ENCODE data around the gene RNPEPL1.
A peak's percentile ranks its signal among the peaks of the same experiment; 100 is the strongest.
"Not testable (repeated sequence)": the region's sequence is repeated elsewhere in the genome, so short reads cannot be mapped to it uniquely, and the experiment has no call there.

Gene RNPEPL1

DNA sequence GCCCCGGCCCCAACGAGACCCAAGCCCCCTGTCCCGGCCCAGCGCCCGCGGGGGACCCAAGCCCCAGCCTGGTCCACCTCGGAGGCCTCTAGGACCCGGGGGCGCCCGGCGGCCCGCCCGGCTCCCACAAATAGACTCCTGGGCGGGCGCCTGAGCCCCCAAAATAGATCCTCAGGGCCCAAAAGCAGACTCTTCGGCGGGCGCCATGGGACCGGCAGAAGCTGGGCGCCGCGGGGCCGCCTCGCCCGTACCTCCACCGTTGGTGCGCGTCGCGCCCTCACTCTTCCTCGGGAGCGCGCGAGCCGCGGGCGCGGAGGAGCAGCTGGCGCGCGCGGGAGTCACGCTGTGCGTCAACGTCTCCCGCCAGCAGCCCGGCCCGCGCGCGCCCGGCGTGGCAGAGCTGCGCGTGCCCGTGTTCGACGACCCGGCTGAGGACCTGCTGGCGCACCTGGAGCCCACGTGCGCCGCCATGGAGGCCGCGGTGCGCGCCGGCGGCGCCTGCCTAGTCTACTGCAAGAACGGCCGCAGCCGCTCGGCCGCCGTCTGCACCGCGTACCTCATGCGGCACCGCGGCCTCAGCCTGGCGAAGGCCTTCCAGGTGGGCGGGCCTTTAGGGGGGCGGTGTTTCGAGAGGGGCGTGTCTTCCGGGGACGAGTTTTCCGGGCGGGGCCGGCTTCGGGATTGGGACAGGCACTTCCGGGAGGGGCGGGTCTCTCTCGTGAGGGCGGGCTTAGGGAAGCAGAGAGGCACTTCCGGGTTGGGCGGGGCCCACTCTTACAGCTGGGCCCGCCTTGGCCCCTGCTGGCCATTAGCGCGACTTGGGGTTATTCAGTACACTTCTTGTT, 7.6 kb upstream of the RNPEPL1 start:
- TF ChIP-seq CTCF (IDR thresholded peaks at IDR 0.05; ENCODE audit: control extremely low read depth, extremely low read depth, low read depth, missing control alignments) = no peak
- ChIA-PET CTCF (interaction anchor here (1.7 to 7.7 kb wide), 3 partner anchors 17 to 46 kb away, joined by 3 to 167 read pairs (median 86); partner anchors contain the start of gene CAPN10), POLR2A (interaction anchor here (0.7 to 1.7 kb wide), 5 partner anchors 25 to 61 kb away, joined by 3 to 28 read pairs (median 4); partner anchors contain the start of gene CAPN10)
- peak; percentile 96 for DNase-seq (ENCODE audit: extremely low spot score)

- TF ChIP-seq CTCF (IDR thresholded peaks at IDR 0.05; ENCODE audit: control extremely low read depth, extremely low read depth, low read depth, missing control alignments) = no peak
These were observed 6.8 kb upstream of the RNPEPL1 start for GRCh38 chr2:240561325-240561971.

DNA sequence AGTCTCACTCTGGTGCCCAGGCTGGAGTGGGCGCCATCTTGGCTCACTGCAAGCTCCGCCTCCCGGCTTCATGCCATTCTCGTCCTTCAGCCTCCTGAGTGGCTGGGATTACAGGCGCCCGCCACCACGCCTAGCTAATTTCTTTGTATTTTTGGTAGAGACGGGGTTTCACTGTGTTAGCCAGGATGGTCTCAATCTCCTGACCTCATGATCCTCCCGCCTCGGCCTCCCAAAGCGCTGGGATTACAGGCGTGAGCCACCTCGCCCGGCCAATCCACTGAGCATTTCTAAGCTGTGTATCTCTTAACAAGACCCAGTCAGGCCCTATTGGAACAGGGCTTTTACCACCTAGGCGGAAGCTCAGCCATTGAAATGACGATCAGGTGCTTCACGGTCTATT, 5.1 kb upstream of the RNPEPL1 start:
- CTCF ChIA-PET = interaction anchor here (1.7 to 7.7 kb wide), 3 partner anchors 14 to 49 kb away, joined by 4 to 167 read pairs (median 86); partner anchors contain the start of gene CAPN10
- DNase-seq (ENCODE audit: extremely low spot score); POLR2A ChIA-PET: not testable (repeated sequence)

More at GRCh38 chr2:240561325-240561971, 6.8 kb upstream of the RNPEPL1 start:
- ChIA-PET CTCF (interaction anchor here (1.7 to 7.7 kb wide), 3 partner anchors 16 to 46 kb away, joined by 3 to 167 read pairs (median 86); partner anchors contain the start of gene CAPN10), POLR2A (interaction anchor here (0.7 to 1.7 kb wide), 4 partner anchors 24 to 60 kb away, joined by 3 to 28 read pairs (median 5); partner anchors contain the start of gene CAPN10)
- DNase-seq (ENCODE audit: extremely low spot score) = no peak

DNA sequence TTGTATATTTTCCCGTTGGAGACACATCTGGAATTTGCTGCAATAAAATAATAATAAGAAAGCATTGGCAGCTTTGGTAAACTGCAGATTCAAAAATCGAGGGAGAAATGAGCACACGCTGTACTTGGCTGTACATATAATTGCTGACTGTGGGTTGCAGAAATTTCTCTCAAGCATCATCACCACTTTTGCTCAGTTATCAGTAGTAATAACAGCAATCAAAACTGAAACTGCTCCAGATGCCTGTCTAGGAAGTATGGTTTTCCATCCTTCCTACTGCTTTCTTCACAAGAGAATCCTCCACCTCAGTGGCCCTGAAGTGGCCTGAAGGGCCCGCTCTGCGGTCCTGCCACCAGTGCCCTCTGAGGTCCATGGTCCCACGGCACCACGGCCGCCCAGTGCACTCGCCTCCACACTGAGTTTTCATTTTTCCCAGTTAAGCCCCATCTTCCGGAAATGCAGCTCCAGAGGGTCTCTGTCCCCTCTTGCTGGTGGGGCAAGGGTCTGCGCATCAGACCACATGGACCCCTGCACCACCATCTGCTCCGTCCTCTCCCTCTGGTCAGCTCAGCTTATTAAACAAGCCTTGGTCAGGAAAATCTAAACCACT, 4.2 kb upstream of the RNPEPL1 start:
- no peak for DNase-seq (ENCODE audit: extremely low spot score)
- no peak for TF ChIP-seq CTCF (IDR thresholded peaks at IDR 0.05; ENCODE audit: control extremely low read depth, extremely low read depth, low read depth, missing control alignments)
- ChIA-PET POLR2A (interaction anchor here (3.6 kb wide), 1 partner anchor 22 kb away, joined by 34 read pairs; the partner anchor contains the start of gene CAPN10), CTCF (interaction anchor here (3.1 to 7.7 kb wide), 4 partner anchors 12 to 49 kb away, joined by 15 to 167 read pairs (median 56); partner anchors contain the start of gene CAPN10)

DNA sequence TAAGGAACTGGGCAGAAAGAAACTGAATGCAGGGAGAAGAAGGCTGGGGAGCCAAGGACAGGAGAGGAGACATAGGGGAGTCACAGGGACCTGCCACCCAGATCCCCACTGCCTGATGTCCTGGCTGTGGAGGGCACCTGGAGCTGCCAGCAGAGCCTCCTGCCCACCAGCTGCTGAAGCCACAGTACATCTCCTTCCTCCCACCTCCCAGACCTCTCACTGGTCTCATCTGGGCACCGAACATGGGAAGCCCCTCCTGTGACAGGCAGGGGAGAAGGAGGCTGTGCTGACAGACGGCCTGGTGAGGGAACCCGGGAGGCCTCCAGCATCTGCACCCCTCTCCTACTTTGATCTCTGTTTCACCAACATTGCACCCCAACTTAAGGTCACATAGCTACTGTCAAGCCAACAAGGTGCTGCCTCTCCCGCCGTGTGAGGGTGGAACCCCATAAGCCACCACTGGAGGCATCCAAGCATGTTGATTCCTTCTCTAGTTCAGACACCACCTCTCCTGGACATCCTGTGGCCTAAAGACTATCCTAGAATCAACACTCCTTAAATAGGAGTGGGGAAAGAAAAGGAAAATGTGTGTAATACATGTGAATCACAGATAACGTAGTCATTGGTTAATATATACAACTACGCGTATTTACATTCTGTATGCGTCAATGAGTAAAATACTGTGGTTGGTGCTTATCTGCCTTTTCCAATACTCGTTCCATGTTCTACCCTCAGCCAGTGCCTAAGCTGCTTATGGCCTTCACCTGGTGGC, 3.5 kb upstream of the RNPEPL1 start:
- peak; percentile 14 for TF ChIP-seq CTCF (IDR thresholded peaks at IDR 0.05; ENCODE audit: control extremely low read depth, extremely low read depth, low read depth, missing control alignments)
- DNase-seq (ENCODE audit: extremely low spot score) = no peak
- ChIA-PET POLR2A (interaction anchor here (3.6 kb wide), 1 partner anchor 21 kb away, joined by 34 read pairs; the partner anchor contains the start of gene CAPN10), CTCF (interaction anchor here (1.0 to 7.7 kb wide), 8 partner anchors 13 to 270 kb away, joined by 3 to 167 read pairs (median 10); partner anchors contain the start of gene CAPN10)
